HG02798 (cell line): Measurements from ENCODE around the gene ATP1A4.
"Not testable (repeated sequence)": the region's sequence is repeated elsewhere in the genome, so short reads cannot be mapped to it uniquely, and the experiment has no call there.

Experiments used
- ATAC-seq: cut with Tn5 transposase; IDR thresholded peaks from one replicate; pipeline ENCODE4 v1.9.1; 2021; ENCODE audit warnings: mild to moderate bottlenecking; ENCODE audit not compliant: unreplicated experiment, poor library complexity

ATP1A4 gene

GRCh38 chr1:160151303-160151702, at the start of gene ATP1A4:
Gene ATP1A4, plus strand, starts transcription at chr1:160151603. Its CDS starts 438 bp downstream, at chr1:160152041.
- ATAC-seq = no peak

GRCh38 chr1:160101717-160102522, 49.5 kb upstream of the ATP1A4 start:
- ATAC-seq = no peak

GRCh38 chr1:160103658-160104408, 47.6 kb upstream of the ATP1A4 start:
- no peak for ATAC-seq

GRCh38 chr1:160104486-160104885, 46.9 kb upstream of the ATP1A4 start:
- ATAC-seq = no peak

GRCh38 chr1:160105155-160105554, 46.2 kb upstream of the ATP1A4 start:
- no peak for ATAC-seq

GRCh38 chr1:160107512-160107911, 43.9 kb upstream of the ATP1A4 start:
- ATAC-seq = no peak

- ATAC-seq = no peak
Measured at GRCh38 chr1:160108888-160109662, 42.3 kb upstream of the ATP1A4 start.

GRCh38 chr1:160109686-160110085, 41.7 kb upstream of the ATP1A4 start:
- no peak for ATAC-seq

- not testable (repeated sequence) for ATAC-seq
Measured at GRCh38 chr1:160111462-160111861, 39.9 kb upstream of the ATP1A4 start.

GRCh38 chr1:160112357-160112756, 39.0 kb upstream of the ATP1A4 start:
- no peak for ATAC-seq

- no peak for ATAC-seq
Measured at GRCh38 chr1:160113407-160113806, 38.0 kb upstream of the ATP1A4 start.

GRCh38 chr1:160114085-160114484, 37.3 kb upstream of the ATP1A4 start:
- no peak for ATAC-seq

GRCh38 chr1:160115545-160116282, 35.7 kb upstream of the ATP1A4 start, which contains the start of gene ATP1A2:
Gene ATP1A2, plus strand, starts transcription at chr1:160115759. Its CDS starts 103 bp downstream, at chr1:160115862.
- no peak for ATAC-seq

GRCh38 chr1:160116283-160117147, 34.9 kb upstream of the ATP1A4 start:
- no peak for ATAC-seq

GRCh38 chr1:160117300-160117699, 34.1 kb upstream of the ATP1A4 start:
- ATAC-seq = no peak

GRCh38 chr1:160117709-160118183, 33.7 kb upstream of the ATP1A4 start:
- no peak for ATAC-seq

GRCh38 chr1:160118928-160119327, 32.5 kb upstream of the ATP1A4 start:
- ATAC-seq = no peak

- no peak for ATAC-seq
Measured at GRCh38 chr1:160120797-160121196, 30.6 kb upstream of the ATP1A4 start.

- ATAC-seq = no peak
Measured at GRCh38 chr1:160121388-160121787, 30.0 kb upstream of the ATP1A4 start.
